Neural progenitor cell (in vitro differentiated cells): ENCODE measurements around the gene DIAPH2. TPM values are rescaled to one million over a fixed set of nuclear protein-coding genes. Genes with fewer than 3 reads are reported as not detected.
A peak's percentile ranks its signal among the peaks of the same experiment; 100 is the strongest.

Experiments
- DNase-seq: peaks from one replicate; pipeline ENCODE4 v3.0.0-alpha.2; 2016; ENCODE audit warnings: low spot score
- H2AFZ ChIP-seq: fragments of 200-600 bp; sonication (generic); replicated peaks from 2 replicates; pipeline ENCODE4 v1.6.1; 2016; ENCODE audit warnings: antibody characterized with exemption
- H3F3A ChIP-seq: fragments of 200-600 bp; sonication (generic); 2 replicates; pipeline ENCODE4 v1.6.1; 2016; ENCODE audit warnings: antibody characterized with exemption, low read depth
- H3K27ac ChIP-seq: fragments of 200-600 bp; sonication (generic); 2 replicates; pipeline ENCODE4 v1.5.1; 2016; ENCODE audit warnings: mild to moderate bottlenecking
- H3K27me3 ChIP-seq: fragments of 200-600 bp; sonication (generic); 2 replicates; pipeline ENCODE4 v1.6.1; 2016; ENCODE audit warnings: mild to moderate bottlenecking, moderate library complexity
- H3K36me3 ChIP-seq: fragments of 200-600 bp; sonication (generic); 2 replicates; pipeline ENCODE4 v1.5.1; 2016
- H3K4me1 ChIP-seq: fragments of 200-600 bp; sonication (generic); 2 replicates; pipeline ENCODE4 v1.6.1; 2016; ENCODE audit warnings: mixed run types
- H3K4me2 ChIP-seq: fragments of 200-600 bp; sonication (generic); 2 replicates; pipeline ENCODE4 v1.6.1; 2016
- H3K4me3 ChIP-seq: fragments of 200-600 bp; sonication (generic); 2 replicates; pipeline ENCODE4 v1.5.1; 2016
- H3K79me2 ChIP-seq: fragments of 200-600 bp; sonication (generic); 2 replicates; pipeline ENCODE4 v1.6.1; 2016; ENCODE audit warnings: low read depth
- H3K9ac ChIP-seq: fragments of 200-600 bp; sonication (generic); 2 replicates; pipeline ENCODE4 v1.6.1; 2016
- H3K9me3 ChIP-seq: fragments of 200-600 bp; sonication (generic); 2 replicates; pipeline ENCODE4 v1.5.1; 2016; ENCODE audit warnings: low read depth
- H4K20me1 ChIP-seq: fragments of 200-600 bp; sonication (generic); 2 replicates; pipeline ENCODE4 v1.6.1; 2016; ENCODE audit warnings: low read depth
- H3K27ac Mint-ChIP-seq: 3 replicates; pipeline ENCODE4 v1.8.0; 2021; ENCODE audit warnings: mixed read lengths
- H3K27me3 Mint-ChIP-seq: 2 replicates; pipeline ENCODE4 v1.8.0; 2022; ENCODE audit warnings: low read depth, mild to moderate bottlenecking, inconsistent platforms, moderate library complexity, mixed read lengths; ENCODE audit not compliant: insufficient read depth
- H3K36me3 Mint-ChIP-seq: 3 replicates; pipeline ENCODE4 v1.8.0; 2021; ENCODE audit warnings: mixed read lengths
- H3K4me1 Mint-ChIP-seq: 3 replicates; pipeline ENCODE4 v1.8.0; 2021; ENCODE audit warnings: mixed read lengths
- H3K4me3 Mint-ChIP-seq: 3 replicates; pipeline ENCODE4 v1.8.0; 2021; ENCODE audit warnings: mild to moderate bottlenecking, moderate library complexity, mixed read lengths
- H3K9me3 Mint-ChIP-seq: 3 replicates; pipeline ENCODE4 v1.8.0; 2020; ENCODE audit warnings: mixed read lengths
- EZH2 ChIP-seq: fragments of 200-600 bp; sonication (generic); IDR thresholded peaks from 2 replicates; pipeline ENCODE4 v1.6.1; 2017; ENCODE audit warnings: antibody characterized with exemption, mild to moderate bottlenecking, moderate library complexity
- EZH2phosphoT487 ChIP-seq: fragments of 200-600 bp; sonication (generic); IDR thresholded peaks from 2 replicates; pipeline ENCODE4 v1.6.1; 2017; ENCODE audit warnings: antibody characterized with exemption
- total RNA-seq: library from RNA; depleted of rRNA; stranded (reverse); fragments of >200 nt; gene quantifications from 2 replicates; pipeline ENCODE4 v1.2.3, GENCODE V29; 2015; ENCODE audit warnings: low replicate concordance
- TF ChIP-seq, protein P1 (sequence below): fragments of 200-600 bp; sonication (generic); IDR thresholded peaks from 2 replicates; pipeline ENCODE4 v1.5.1; 2017; ENCODE audit warnings: antibody characterized with exemption, mild to moderate bottlenecking

DIAPH2 gene
- total RNA-seq, 1 donor from 2014 or later: 24.0 TPM

DNA sequence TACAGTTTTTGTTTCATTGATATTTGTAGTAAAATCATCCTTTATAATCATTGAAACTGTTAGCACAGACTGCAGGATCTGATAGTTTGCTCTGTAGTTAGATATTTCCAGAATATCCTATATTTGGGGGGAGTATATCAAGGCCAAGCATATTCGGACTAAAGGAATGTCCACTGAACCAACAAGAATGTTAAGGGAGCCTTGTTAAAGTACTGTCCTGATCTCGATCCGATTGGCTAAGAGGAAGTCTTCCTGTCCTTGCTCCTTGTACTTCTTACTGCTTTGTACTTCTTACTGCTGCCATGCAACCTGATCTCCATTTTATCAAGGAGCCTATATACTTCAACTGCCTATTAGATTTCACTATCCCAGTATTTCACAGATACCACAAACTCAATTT, 648.3 kb downstream of the DIAPH2 start:
- no peaks in the 10 kb centered on the region for H3K27me3 ChIP-seq
- TF ChIP-seq, protein P1, sequence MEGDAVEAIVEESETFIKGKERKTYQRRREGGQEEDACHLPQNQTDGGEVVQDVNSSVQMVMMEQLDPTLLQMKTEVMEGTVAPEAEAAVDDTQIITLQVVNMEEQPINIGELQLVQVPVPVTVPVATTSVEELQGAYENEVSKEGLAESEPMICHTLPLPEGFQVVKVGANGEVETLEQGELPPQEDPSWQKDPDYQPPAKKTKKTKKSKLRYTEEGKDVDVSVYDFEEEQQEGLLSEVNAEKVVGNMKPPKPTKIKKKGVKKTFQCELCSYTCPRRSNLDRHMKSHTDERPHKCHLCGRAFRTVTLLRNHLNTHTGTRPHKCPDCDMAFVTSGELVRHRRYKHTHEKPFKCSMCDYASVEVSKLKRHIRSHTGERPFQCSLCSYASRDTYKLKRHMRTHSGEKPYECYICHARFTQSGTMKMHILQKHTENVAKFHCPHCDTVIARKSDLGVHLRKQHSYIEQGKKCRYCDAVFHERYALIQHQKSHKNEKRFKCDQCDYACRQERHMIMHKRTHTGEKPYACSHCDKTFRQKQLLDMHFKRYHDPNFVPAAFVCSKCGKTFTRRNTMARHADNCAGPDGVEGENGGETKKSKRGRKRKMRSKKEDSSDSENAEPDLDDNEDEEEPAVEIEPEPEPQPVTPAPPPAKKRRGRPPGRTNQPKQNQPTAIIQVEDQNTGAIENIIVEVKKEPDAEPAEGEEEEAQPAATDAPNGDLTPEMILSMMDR: no peak
- no peak for TF ChIP-seq EZH2phosphoT487
- TF ChIP-seq EZH2: no peak
- Mint-ChIP-seq H3K27ac (no peak overlapping the region), H3K9me3 (no peaks in the 10 kb centered on the region), H3K4me1 (peaks cover 3% of the 10 kb centered on the region), H3K36me3 (no peaks in the 10 kb centered on the region), H3K27me3 (no peaks in the 10 kb centered on the region), H3K4me3 (no peak overlapping the region)
- H3K27ac ChIP-seq: no peak overlapping the region
- no peaks in the 10 kb centered on the region for H3K36me3 ChIP-seq
- no peak overlapping the region for H3K9ac ChIP-seq
- no peak overlapping the region for H2AFZ ChIP-seq
- H3K4me1 ChIP-seq: no peaks in the 10 kb centered on the region
- H3K79me2 ChIP-seq: peaks cover 49% of the 10 kb centered on the region
- H3K9me3 ChIP-seq: no peaks in the 10 kb centered on the region
- no peaks in the 10 kb centered on the region for H3F3A ChIP-seq
- DNase-seq: no peak
- no peak overlapping the region for H3K4me2 ChIP-seq
- H4K20me1 ChIP-seq: no peaks in the 10 kb centered on the region
- H3K4me3 ChIP-seq: no peak overlapping the region

DNA sequence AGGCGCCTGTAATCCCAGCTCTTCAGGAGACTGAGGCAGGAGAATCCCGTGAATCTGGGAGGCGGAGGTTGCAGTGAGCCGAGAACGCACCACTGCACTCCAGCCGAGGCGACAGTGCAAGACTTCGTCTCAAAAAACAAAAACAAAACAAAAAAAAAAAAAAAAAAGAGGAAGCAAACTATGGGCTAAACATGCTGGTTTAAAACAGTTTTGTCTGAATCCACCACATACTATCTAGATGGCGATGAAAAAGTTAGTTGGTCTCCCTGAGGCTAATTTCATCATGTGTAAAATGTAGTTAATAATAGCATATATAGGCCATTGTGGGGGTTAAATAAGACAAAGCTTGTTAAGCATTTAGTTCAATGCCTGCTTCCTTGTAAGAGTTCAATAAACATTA, 650.2 kb downstream of the DIAPH2 start:
- H3K27me3 ChIP-seq: no peaks in the 10 kb centered on the region
- no peak overlapping the region for H3K27ac Mint-ChIP-seq
- H3K4me1 Mint-ChIP-seq: peaks cover 5% of the 10 kb centered on the region
- peaks cover 46% of the 10 kb centered on the region for H3K79me2 ChIP-seq
- peaks cover 4% of the 10 kb centered on the region for H3K4me1 ChIP-seq
- no peaks in the 10 kb centered on the region for H3K9me3 ChIP-seq
- H3K9me3 Mint-ChIP-seq: no peaks in the 10 kb centered on the region
- no peaks in the 10 kb centered on the region for H3K36me3 ChIP-seq
- no peak overlapping the region for H3K9ac ChIP-seq
- H3K4me3 Mint-ChIP-seq: no peak overlapping the region
- TF ChIP-seq EZH2phosphoT487: no peak
- TF ChIP-seq, protein P1: no peak
- no peak for TF ChIP-seq EZH2
- no peaks in the 10 kb centered on the region for H4K20me1 ChIP-seq
- H3F3A ChIP-seq: no peaks in the 10 kb centered on the region
- DNase-seq: no peak
- H3K36me3 Mint-ChIP-seq: no peaks in the 10 kb centered on the region
- no peak overlapping the region for H3K4me3 ChIP-seq
- H3K27ac ChIP-seq: no peak overlapping the region
- H3K27me3 Mint-ChIP-seq: no peaks in the 10 kb centered on the region
- no peak overlapping the region for H3K4me2 ChIP-seq
- no peak overlapping the region for H2AFZ ChIP-seq

DNA sequence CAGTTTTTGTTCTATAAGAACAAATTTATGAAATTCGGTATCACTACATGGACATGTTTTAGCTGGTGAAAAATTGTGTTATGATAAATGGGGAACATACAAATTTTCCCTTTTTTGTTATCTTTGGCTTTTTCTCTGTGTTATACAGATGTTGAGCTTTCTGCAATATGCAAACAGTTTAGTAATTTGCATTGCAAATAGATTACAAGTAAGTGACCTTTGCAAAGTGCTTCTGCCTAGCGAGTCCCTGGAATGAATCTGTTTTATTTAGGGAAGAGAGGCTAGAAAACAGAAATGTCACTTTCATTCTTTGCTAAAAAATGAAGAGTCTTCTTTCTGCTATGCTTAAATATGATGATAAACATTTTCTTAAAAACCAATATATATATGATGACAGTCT, 660.1 kb downstream of the DIAPH2 start:
- DNase-seq: no peak
- Histone ChIP-seq H3K4me3 (no peak overlapping the region), H3K9me3 (no peaks in the 10 kb centered on the region), H3K4me1 (peaks cover 22% of the 10 kb centered on the region), H3K79me2 (peaks cover 28% of the 10 kb centered on the region), H4K20me1 (no peaks in the 10 kb centered on the region), H3K9ac (no peak overlapping the region), H3K36me3 (no peaks in the 10 kb centered on the region), H3F3A (no peaks in the 10 kb centered on the region), H3K27ac (no peak overlapping the region), H3K27me3 (no peaks in the 10 kb centered on the region), H3K4me2 (peak overlapping the region; percentile 1), H2AFZ (peak overlapping the region; percentile 13)
- no peak overlapping the region for H3K27ac Mint-ChIP-seq
- TF ChIP-seq EZH2phosphoT487: no peak
- TF ChIP-seq, protein P1: no peak
- TF ChIP-seq EZH2: no peak
- no peak overlapping the region for H3K4me3 Mint-ChIP-seq
- H3K9me3 Mint-ChIP-seq: peaks cover 2% of the 10 kb centered on the region
- peaks cover 15% of the 10 kb centered on the region for H3K4me1 Mint-ChIP-seq
- H3K36me3 Mint-ChIP-seq: no peaks in the 10 kb centered on the region
- H3K27me3 Mint-ChIP-seq: no peaks in the 10 kb centered on the region

DNA sequence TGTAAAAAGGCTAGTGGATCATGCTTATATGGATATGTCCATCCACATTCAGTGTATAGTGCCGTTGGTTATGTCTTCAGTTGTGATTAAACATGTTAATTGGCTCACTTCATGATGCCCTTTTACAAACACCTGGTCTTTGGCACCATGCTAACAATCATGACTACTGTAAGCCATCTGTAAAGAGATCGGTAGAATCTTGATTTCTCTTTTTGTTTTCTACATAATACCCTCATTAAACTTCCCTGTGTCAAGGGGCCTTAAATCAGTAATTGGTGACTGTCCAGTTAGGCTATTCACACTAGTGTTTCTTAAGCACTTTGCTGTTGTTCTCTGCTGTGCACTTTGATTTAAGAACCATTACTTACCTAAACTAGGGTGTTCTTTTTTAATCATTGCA, 674.3 kb downstream of the DIAPH2 start:
- no peak overlapping the region for H3K4me3 Mint-ChIP-seq
- H3K9me3 Mint-ChIP-seq: no peaks in the 10 kb centered on the region
- H3K4me1 ChIP-seq: peaks cover 23% of the 10 kb centered on the region
- H2AFZ ChIP-seq: no peak overlapping the region
- no peaks in the 10 kb centered on the region for H3K27me3 Mint-ChIP-seq
- no peaks in the 10 kb centered on the region for H3K27me3 ChIP-seq
- no peak overlapping the region for H3K4me3 ChIP-seq
- H3K36me3 ChIP-seq: no peaks in the 10 kb centered on the region
- H3K4me2 ChIP-seq: no peak overlapping the region
- no peaks in the 10 kb centered on the region for H3K36me3 Mint-ChIP-seq
- peak; percentile 26 for DNase-seq
- H4K20me1 ChIP-seq: no peaks in the 10 kb centered on the region
- H3K9me3 ChIP-seq: no peaks in the 10 kb centered on the region
- H3K79me2 ChIP-seq: no peaks in the 10 kb centered on the region
- no peak overlapping the region for H3K27ac ChIP-seq
- H3K9ac ChIP-seq: no peak overlapping the region
- peaks cover 3% of the 10 kb centered on the region for H3K4me1 Mint-ChIP-seq
- no peaks in the 10 kb centered on the region for H3F3A ChIP-seq
- no peak overlapping the region for H3K27ac Mint-ChIP-seq
- TF ChIP-seq, protein P1: no peak
- peak; percentile 76 for TF ChIP-seq EZH2phosphoT487
